Upper lobe of left lung (tissue), 4 donors: ENCODE measurements around the gene WFDC1.

Experiments
- CTCF ChIP-seq, 6 experiments: fragments of 450-650 bp in 4 of 6; fragments of 200-600 bp in 2 of 6; sonication (generic) in 2 of 6; IDR thresholded peaks; one replicate each; pipeline ENCODE4 v1.5.1; 2016 to 2019; ENCODE audit warnings: antibody characterized with exemption in 6 of 6
- POLR2A ChIP-seq, 4 donors: fragments of 450-650 bp; IDR thresholded peaks; one replicate each; pipeline ENCODE4 v1.5.1; 2016 to 2017; ENCODE audit warnings: antibody characterized with exemption in 4 of 4, mild to moderate bottlenecking in 2 of 4
- POLR2AphosphoS5 ChIP-seq, 2 donors: sonication (generic); formaldehyde crosslinking; IDR thresholded peaks; one replicate each; pipeline ENCODE4 v1.5.1; 2017; ENCODE audit warnings: antibody characterized with exemption in 2 of 2

DNA sequence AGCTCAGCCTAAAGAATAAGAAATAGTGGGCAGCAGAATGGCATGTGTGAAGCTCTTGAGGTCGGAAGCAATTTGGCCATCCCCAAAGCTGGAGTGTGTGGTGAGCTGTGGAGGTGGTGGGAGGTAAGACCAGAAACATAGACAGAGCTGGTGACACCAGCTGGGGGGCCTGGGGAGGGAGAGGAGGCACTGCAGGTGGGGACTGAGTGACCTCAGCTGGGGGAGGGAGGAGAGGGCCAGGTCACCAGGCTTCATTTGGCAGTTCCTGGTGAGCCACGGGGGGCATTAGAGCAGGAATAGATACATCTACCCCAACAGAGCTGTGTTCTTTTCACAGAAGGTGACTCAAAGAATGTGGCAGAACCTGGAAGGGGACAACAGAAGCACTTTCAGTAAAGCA is 31.9 kb downstream of the WFDC1 start:
- TF ChIP-seq CTCF (IDR thresholded peaks at IDR 0.05) (no peak), POLR2A (IDR thresholded peaks at IDR 0.05) (no peak), POLR2AphosphoS5 (IDR thresholded peaks at IDR 0.05) (no peak)
